Progenitor cell of endocrine pancreas (in vitro differentiated cells): Measurements from ENCODE around the gene MON2. TPM values are rescaled to one million over a fixed set of nuclear protein-coding genes. Genes with fewer than 3 reads are reported as not detected.
A peak's percentile ranks its signal among the peaks of the same experiment; 100 is the strongest.

Experiments used
- DNase-seq: peaks from one replicate; pipeline ENCODE4 v3.0.0; 2021; ENCODE audit warnings: low spot score; ENCODE audit not compliant: unreplicated experiment
- H3K27ac Mint-ChIP-seq: 2 replicates; pipeline ENCODE4 v1.8.0; 2021; ENCODE audit warnings: mild to moderate bottlenecking, moderate library complexity, mixed read lengths
- H3K27me3 Mint-ChIP-seq: 2 replicates; pipeline ENCODE4 v1.8.0; 2021; ENCODE audit warnings: mixed read lengths
- H3K36me3 Mint-ChIP-seq: 2 replicates; pipeline ENCODE4 v1.8.0; 2022; ENCODE audit warnings: mixed read lengths; ENCODE audit not compliant: insufficient read depth
- H3K4me1 Mint-ChIP-seq: 2 replicates; pipeline ENCODE4 v1.8.0; 2021; ENCODE audit warnings: low read depth, mixed read lengths
- H3K4me3 Mint-ChIP-seq: 2 replicates; pipeline ENCODE4 v1.8.0; 2021; ENCODE audit warnings: low read depth, mild to moderate bottlenecking, moderate library complexity, mixed read lengths
- H3K9me3 Mint-ChIP-seq: 2 replicates; pipeline ENCODE4 v1.8.0; 2021; ENCODE audit warnings: low read depth, mixed read lengths
- CTCF ChIP-seq: fragments of 200-600 bp; sonication (generic); IDR thresholded peaks from one replicate; pipeline ENCODE4 v1.5.0; 2021; ENCODE audit warnings: antibody characterized with exemption, mild to moderate bottlenecking; ENCODE audit not compliant: unreplicated experiment
- total RNA-seq: library from RNA; stranded (reverse); gene quantifications from 2 replicates; pipeline ENCODE4 v1.2.1, GENCODE V29; 2021

MON2 gene
- total RNA-seq, 1 donor from 2014 or later: 53.1 TPM

- peaks cover 2% of the 10 kb centered on the region for H3K4me1 Mint-ChIP-seq
These were observed 112.1 kb downstream of the MON2 start for GRCh38 chr12:62578726-62579125.

GRCh38 chr12:62581288-62582064, 114.8 kb downstream of the MON2 start:
- no peak for DNase-seq
- Mint-ChIP-seq H3K27me3 (no peaks in the 10 kb centered on the region), H3K27ac (no peak overlapping the region), H3K4me1 (peaks cover 2% of the 10 kb centered on the region), H3K4me3 (no peak overlapping the region), H3K36me3 (peaks cover 9% of the 10 kb centered on the region), H3K9me3 (no peaks in the 10 kb centered on the region)
- TF ChIP-seq CTCF: peak; percentile 71

More at GRCh38 chr12:62578726-62579125, 112.1 kb downstream of the MON2 start:
- H3K36me3 Mint-ChIP-seq: peaks cover 12% of the 10 kb centered on the region
- no peaks in the 10 kb centered on the region for H3K9me3 Mint-ChIP-seq
- no peak overlapping the region for H3K4me3 Mint-ChIP-seq
- no peak overlapping the region for H3K27ac Mint-ChIP-seq
- H3K27me3 Mint-ChIP-seq: no peaks in the 10 kb centered on the region
- DNase-seq: no peak
- no peak for TF ChIP-seq CTCF

- Mint-ChIP-seq H3K9me3 (no peaks in the 10 kb centered on the region), H3K27ac (peak overlapping the region; percentile 41), H3K27me3 (no peaks in the 10 kb centered on the region), H3K36me3 (peaks cover 9% of the 10 kb centered on the region), H3K4me1 (peaks cover 2% of the 10 kb centered on the region), H3K4me3 (no peak overlapping the region)
- no peak for DNase-seq
- TF ChIP-seq CTCF: no peak
These were observed 115.4 kb downstream of the MON2 start for GRCh38 chr12:62582065-62582366.

- H3K36me3 Mint-ChIP-seq: peaks cover 8% of the 10 kb centered on the region
These were observed 118.0 kb downstream of the MON2 start for GRCh38 chr12:62584619-62585018.

GRCh38 chr12:62586850-62587249, 120.2 kb downstream of the MON2 start:
- H3K36me3 Mint-ChIP-seq: peaks cover 10% of the 10 kb centered on the region
- H3K27me3 Mint-ChIP-seq: no peaks in the 10 kb centered on the region
- no peak overlapping the region for H3K4me3 Mint-ChIP-seq
- H3K9me3 Mint-ChIP-seq: no peaks in the 10 kb centered on the region
- no peak overlapping the region for H3K27ac Mint-ChIP-seq
- DNase-seq: no peak
- peaks cover 2% of the 10 kb centered on the region for H3K4me1 Mint-ChIP-seq
- no peak for TF ChIP-seq CTCF

More at GRCh38 chr12:62584619-62585018, 118.0 kb downstream of the MON2 start:
- Mint-ChIP-seq H3K4me3 (no peak overlapping the region), H3K27ac (no peak overlapping the region), H3K9me3 (no peaks in the 10 kb centered on the region), H3K27me3 (no peaks in the 10 kb centered on the region), H3K4me1 (peaks cover 2% of the 10 kb centered on the region)
- no peak for TF ChIP-seq CTCF
- DNase-seq: no peak
